ENCODE results near the gene DNTT. TPM values are rescaled to one million over a fixed set of nuclear protein-coding genes. Genes with fewer than 3 reads are reported as not detected.

The DNTT gene
- total RNA-seq, 3 donors from 2014 or later, result not detected

GRCh38 chr10:96288151-96288621 lies 16.0 kb upstream of the DNTT start:
- intact Hi-C loops (cut with DNase I; ENCODE audit: low total_unique reads), result no loop called here
- Histone ChIP-seq H3K36me3 (no peaks in the 10 kb centered on the region), H3K4me3 (no peak overlapping the region), H3K27ac (peak overlapping the region in 1 of 2 donors; percentile 66), H3K9me3 (no peaks in the 10 kb centered on the region), H3K4me1 (no peaks in the 10 kb centered on the region), H3K27me3 (no peaks in the 10 kb centered on the region)
- TF ChIP-seq, protein P1, sequence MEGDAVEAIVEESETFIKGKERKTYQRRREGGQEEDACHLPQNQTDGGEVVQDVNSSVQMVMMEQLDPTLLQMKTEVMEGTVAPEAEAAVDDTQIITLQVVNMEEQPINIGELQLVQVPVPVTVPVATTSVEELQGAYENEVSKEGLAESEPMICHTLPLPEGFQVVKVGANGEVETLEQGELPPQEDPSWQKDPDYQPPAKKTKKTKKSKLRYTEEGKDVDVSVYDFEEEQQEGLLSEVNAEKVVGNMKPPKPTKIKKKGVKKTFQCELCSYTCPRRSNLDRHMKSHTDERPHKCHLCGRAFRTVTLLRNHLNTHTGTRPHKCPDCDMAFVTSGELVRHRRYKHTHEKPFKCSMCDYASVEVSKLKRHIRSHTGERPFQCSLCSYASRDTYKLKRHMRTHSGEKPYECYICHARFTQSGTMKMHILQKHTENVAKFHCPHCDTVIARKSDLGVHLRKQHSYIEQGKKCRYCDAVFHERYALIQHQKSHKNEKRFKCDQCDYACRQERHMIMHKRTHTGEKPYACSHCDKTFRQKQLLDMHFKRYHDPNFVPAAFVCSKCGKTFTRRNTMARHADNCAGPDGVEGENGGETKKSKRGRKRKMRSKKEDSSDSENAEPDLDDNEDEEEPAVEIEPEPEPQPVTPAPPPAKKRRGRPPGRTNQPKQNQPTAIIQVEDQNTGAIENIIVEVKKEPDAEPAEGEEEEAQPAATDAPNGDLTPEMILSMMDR (IDR thresholded peaks at IDR 0.05), result no peak
- TF ChIP-seq POLR2AphosphoS5 (IDR thresholded peaks at IDR 0.05) (no peak), POLR2A (IDR thresholded peaks at IDR 0.05) (no peak)
- DNase-seq (ENCODE audit: low spot score in 2 of 2), result no peak

GRCh38 chr10:96289218-96289910 lies 14.9 kb upstream of the DNTT start:
- intact Hi-C loops (cut with DNase I; ENCODE audit: low total_unique reads), result no loop called here

DNA sequence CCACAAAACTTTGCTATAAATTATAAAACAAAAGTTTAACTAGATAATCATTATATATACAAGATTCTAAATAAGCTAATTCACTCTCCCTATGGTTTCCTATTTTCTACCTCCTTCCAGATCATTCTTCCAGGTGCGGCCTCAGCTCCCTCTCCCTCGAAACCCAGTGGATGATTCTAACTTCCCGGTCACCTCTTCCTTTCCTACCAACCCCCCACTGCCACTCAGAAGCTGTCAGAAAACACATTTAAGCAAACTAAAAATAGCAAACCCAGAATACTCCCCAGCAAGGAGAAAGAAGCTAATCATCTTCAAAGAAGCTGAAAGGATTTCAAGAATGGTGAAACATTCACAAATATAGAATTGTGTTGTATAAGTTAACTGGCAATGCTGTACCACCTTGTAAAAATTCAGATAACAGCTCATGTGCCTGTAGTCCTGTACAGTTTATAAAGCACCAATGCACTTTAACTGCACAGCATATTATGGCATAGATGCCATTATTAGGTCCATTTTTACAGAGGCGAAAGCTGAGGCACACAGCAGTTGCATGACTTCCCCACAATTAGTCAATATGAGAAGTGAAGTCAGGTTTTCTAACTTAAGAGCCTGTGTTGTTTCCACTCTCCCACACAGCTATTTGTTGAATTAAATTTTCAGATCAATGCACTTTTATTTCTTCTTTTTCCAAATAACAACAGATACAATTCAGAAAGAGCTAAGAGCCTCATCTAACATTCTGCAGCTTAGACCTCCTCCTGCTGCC lies 13.7 kb upstream of the DNTT start:
- TF ChIP-seq, protein P1 (IDR thresholded peaks at IDR 0.05), result no peak
- no peak for TF ChIP-seq POLR2A (IDR thresholded peaks at IDR 0.05)
- no peak for TF ChIP-seq POLR2AphosphoS5 (IDR thresholded peaks at IDR 0.05)
- H3K27me3 ChIP-seq, result no peaks in the 10 kb centered on the region
- H3K4me1 ChIP-seq, result no peaks in the 10 kb centered on the region
- DNase-seq (ENCODE audit: low spot score in 2 of 2), result no peak
- H3K4me3 ChIP-seq, result no peak overlapping the region
- H3K27ac ChIP-seq, result no peak overlapping the region
- no peaks in the 10 kb centered on the region for H3K36me3 ChIP-seq
- intact Hi-C loops (cut with DNase I; ENCODE audit: low total_unique reads), result loop anchor here (10.0 kb wide), 1 partner anchor 66 kb away; no protein-coding TSS in a partner anchor
- H3K9me3 ChIP-seq, result no peaks in the 10 kb centered on the region

More at GRCh38 chr10:96289218-96289910, 14.9 kb upstream of the DNTT start:
- Histone ChIP-seq H3K9me3 (no peaks in the 10 kb centered on the region), H3K4me3 (no peak overlapping the region), H3K36me3 (no peaks in the 10 kb centered on the region), H3K4me1 (no peaks in the 10 kb centered on the region), H3K27ac (no peak overlapping the region), H3K27me3 (no peaks in the 10 kb centered on the region)
- TF ChIP-seq POLR2AphosphoS5 (IDR thresholded peaks at IDR 0.05) (no peak), POLR2A (IDR thresholded peaks at IDR 0.05) (no peak)
- TF ChIP-seq, protein P1 (IDR thresholded peaks at IDR 0.05), result no peak
- DNase-seq (ENCODE audit: low spot score in 2 of 2), result no peak

DNA sequence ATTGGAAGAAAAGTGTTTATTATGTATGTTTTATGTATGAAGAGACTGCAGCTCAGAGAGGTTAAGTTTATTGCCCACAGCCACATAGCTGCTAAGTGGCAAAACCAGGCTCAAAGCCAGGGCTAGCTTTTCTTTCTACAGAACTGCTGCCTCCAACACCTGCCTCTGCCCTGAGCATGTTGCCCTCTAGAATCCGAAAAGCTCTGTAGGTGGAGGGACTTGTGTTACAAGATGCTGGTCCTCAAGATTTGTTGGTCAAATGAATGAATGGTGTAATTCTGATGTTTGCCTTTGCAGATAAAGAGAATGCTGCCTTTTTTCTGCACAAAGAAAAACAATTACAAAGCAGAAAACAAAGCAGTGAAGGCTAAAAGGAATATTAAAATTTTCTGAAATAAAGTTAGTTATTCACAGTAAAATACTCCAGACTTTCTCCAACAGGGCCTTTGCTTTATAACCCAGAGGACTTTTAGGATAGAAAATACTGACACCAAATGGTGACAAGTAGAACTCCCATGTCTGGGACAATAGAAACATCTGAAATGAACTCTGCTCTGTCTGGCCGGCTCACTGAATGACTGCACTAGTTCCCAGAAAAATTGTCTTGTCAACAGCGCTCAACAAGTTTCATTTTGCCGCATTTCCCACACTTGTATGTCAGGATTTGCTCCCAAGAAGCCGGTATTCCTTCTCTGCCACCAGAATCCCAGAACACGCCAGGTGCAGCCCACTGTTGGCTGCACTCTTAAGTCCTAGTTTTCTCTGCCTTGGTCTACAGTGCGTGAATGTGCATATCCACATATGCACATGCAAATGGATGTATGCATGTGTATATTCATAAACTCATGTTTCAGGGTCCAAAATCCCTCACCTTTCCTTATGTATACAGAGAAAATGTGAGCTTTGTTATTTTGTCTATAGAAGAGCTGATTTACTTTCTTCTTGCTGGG lies 11.0 kb upstream of the DNTT start:
- no peak for TF ChIP-seq POLR2AphosphoS5 (IDR thresholded peaks at IDR 0.05)
- TF ChIP-seq, protein P1 (IDR thresholded peaks at IDR 0.05), result peak; percentile 33 to 61 (median 57)
- no peaks in the 10 kb centered on the region for H3K9me3 ChIP-seq
- intact Hi-C loops (cut with DNase I; ENCODE audit: low total_unique reads), result loop anchor here (10.0 kb wide), 1 partner anchor 68 kb away; no protein-coding TSS in a partner anchor
- H3K36me3 ChIP-seq, result no peaks in the 10 kb centered on the region
- peaks cover 0 to 4% of the 10 kb centered on the region in 2 donors for H3K27me3 ChIP-seq
- H3K4me3 ChIP-seq, result no peak overlapping the region
- DNase-seq (ENCODE audit: low spot score in 2 of 2), result no peak
- no peaks in the 10 kb centered on the region for H3K4me1 ChIP-seq
- H3K27ac ChIP-seq, result no peak overlapping the region

Data from breast epithelium (tissue), 4 donors.